T-helper 2 cell (primary cell): ENCODE measurements around the gene IGDCC3.

Experiments used
- DNase-seq, 5 experiments: peaks; one replicate each; pipeline versions ENCODE4 v3.0.0 to v3.0.0-alpha.2; 2012 to 2022

The IGDCC3 gene

GRCh38 chr15:65338823-65339222 lies 39.0 kb downstream of the IGDCC3 start:
- DNase-seq = no peak

GRCh38 chr15:65338366-65338765 lies 39.4 kb downstream of the IGDCC3 start:
- no peak for DNase-seq

GRCh38 chr15:65337436-65338070 lies 40.2 kb downstream of the IGDCC3 start:
- DNase-seq = no peak

- no peak for DNase-seq
These were observed 41.0 kb downstream of the IGDCC3 start for GRCh38 chr15:65336493-65337435.

- no peak for DNase-seq
These were observed 42.3 kb downstream of the IGDCC3 start for GRCh38 chr15:65335278-65336055.

GRCh38 chr15:65334586-65335231 lies 43.1 kb downstream of the IGDCC3 start:
- no peak for DNase-seq

GRCh38 chr15:65333856-65334255 lies 43.9 kb downstream of the IGDCC3 start:
- DNase-seq = no peak

- no peak for DNase-seq
These were observed 44.5 kb downstream of the IGDCC3 start for GRCh38 chr15:65333148-65333820.

GRCh38 chr15:65332391-65333147 lies 45.2 kb downstream of the IGDCC3 start:
- no peak for DNase-seq

GRCh38 chr15:65331811-65332210 lies 46.0 kb downstream of the IGDCC3 start:
- DNase-seq = no peak

- DNase-seq = no peak
These were observed 46.7 kb downstream of the IGDCC3 start for GRCh38 chr15:65330934-65331645.

GRCh38 chr15:65329984-65330735 lies 47.6 kb downstream of the IGDCC3 start:
- DNase-seq = no peak

GRCh38 chr15:65329288-65329983 lies 48.4 kb downstream of the IGDCC3 start:
- DNase-seq = no peak

- DNase-seq = no peak
These were observed 49.1 kb downstream of the IGDCC3 start for GRCh38 chr15:65328506-65329287.

GRCh38 chr15:65327651-65328393 lies 50.0 kb downstream of the IGDCC3 start:
- no peak for DNase-seq

GRCh38 chr15:65326818-65327217 lies 51.0 kb downstream of the IGDCC3 start:
- DNase-seq = no peak

- DNase-seq = no peak
These were observed 51.7 kb downstream of the IGDCC3 start for GRCh38 chr15:65326117-65326526.

GRCh38 chr15:65323071-65323511 lies 54.7 kb downstream of the IGDCC3 start:
- DNase-seq = no peak
